Measurements from ENCODE around the gene MYL6.

Gene MYL6

DNA sequence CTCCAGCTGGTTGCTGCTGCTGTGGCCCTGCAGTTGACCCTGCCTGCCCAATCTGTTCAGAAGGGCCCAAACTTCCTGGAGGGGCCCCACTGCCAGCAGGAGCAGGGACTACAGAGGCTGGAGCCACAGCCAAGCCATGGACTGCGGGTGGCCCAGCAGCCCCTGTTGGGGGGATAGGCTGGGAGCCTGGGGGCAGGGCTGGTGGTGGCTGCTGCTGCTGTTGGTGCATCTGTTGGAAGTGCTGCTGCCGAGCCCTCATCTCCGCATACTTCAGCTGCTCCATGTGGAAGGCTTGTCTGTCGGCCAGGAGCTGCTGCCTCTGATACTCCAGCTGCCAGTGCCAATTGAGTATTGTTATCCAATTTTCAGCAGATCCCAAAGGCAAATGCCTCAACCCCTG lies 7.2 kb downstream of the MYL6 start:
- CTCF ChIA-PET: interaction anchor here (1.2 to 1.8 kb wide), 2 partner anchors 24 to 47 kb away, joined by 4 to 5 read pairs; partner anchors contain the start of genes SMARCC2 and ZC3H10
- Histone ChIP-seq H3K27ac (ENCODE audit: extremely low read depth, low read depth, low read length) (no peak overlapping the region), H3K4me1 (ENCODE audit: control insufficient read depth, insufficient read depth, low read length) (no peaks in the 10 kb centered on the region), H3K9me3 (ENCODE audit: control insufficient read depth, insufficient read depth, low read depth, low read length) (no peaks in the 10 kb centered on the region), H3K36me3 (ENCODE audit: control insufficient read depth in 2 of 2, insufficient read depth in 1 of 2, low read length in 2 of 2) (peaks cover 53 to 93% of the 10 kb centered on the region in 2 experiments), H3K4me3 (ENCODE audit: low read depth, low read length) (no peak overlapping the region)
- TF ChIP-seq ZNF837 (tag by site-specific recombination; IDR thresholded peaks at IDR 0.05) (no peak), GLIS1 (tag by site-specific recombination; IDR thresholded peaks at IDR 0.05) (peak; percentile 71), ZNF416 (tag by site-specific recombination; IDR thresholded peaks at IDR 0.05) (no peak), ZIC2 (tag by site-specific recombination; IDR thresholded peaks at IDR 0.05) (peak; percentile 86), ZNF600 (tag by site-specific recombination; IDR thresholded peaks at IDR 0.05) (no peak), HOXD13 (CRISPR knock-in tag; IDR thresholded peaks at IDR 0.05; ENCODE audit: borderline replicate concordance) (no peak), GLIS2 (tag by site-specific recombination; IDR thresholded peaks at IDR 0.05) (peak; percentile 87), ZNF394 (tag by site-specific recombination; IDR thresholded peaks at IDR 0.05; ENCODE audit: borderline replicate concordance) (peak; percentile 26; the same call in 1 of the 2 replicates), KLF9 (tag by site-specific recombination; IDR thresholded peaks at IDR 0.05; ENCODE audit: low read depth) (no peak)
- TF ChIP-seq, protein P1, sequence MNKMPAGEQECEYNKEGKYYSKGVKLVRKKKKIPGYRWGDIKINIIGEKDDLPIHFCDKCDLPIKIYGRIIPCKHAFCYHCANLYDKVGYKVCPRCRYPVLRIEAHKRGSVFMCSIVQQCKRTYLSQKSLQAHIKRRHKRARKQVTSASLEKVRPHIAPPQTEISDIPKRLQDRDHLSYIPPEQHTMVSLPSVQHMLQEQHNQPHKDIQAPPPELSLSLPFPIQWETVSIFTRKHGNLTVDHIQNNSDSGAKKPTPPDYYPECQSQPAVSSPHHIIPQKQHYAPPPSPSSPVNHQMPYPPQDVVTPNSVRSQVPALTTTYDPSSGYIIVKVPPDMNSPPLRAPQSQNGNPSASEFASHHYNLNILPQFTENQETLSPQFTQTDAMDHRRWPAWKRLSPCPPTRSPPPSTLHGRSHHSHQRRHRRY (tag by site-specific recombination; IDR thresholded peaks at IDR 0.05): no peak
- TF ChIP-seq, protein P2, sequence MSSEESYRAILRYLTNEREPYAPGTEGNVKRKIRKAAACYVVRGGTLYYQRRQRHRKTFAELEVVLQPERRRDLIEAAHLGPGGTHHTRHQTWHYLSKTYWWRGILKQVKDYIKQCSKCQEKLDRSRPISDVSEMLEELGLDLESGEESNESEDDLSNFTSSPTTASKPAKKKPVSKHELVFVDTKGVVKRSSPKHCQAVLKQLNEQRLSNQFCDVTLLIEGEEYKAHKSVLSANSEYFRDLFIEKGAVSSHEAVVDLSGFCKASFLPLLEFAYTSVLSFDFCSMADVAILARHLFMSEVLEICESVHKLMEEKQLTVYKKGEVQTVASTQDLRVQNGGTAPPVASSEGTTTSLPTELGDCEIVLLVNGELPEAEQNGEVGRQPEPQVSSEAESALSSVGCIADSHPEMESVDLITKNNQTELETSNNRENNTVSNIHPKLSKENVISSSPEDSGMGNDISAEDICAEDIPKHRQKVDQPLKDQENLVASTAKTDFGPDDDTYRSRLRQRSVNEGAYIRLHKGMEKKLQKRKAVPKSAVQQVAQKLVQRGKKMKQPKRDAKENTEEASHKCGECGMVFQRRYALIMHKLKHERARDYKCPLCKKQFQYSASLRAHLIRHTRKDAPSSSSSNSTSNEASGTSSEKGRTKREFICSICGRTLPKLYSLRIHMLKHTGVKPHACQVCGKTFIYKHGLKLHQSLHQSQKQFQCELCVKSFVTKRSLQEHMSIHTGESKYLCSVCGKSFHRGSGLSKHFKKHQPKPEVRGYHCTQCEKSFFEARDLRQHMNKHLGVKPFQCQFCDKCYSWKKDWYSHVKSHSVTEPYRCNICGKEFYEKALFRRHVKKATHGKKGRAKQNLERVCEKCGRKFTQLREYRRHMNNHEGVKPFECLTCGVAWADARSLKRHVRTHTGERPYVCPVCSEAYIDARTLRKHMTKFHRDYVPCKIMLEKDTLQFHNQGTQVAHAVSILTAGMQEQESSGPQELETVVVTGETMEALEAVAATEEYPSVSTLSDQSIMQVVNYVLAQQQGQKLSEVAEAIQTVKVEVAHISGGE (tag by site-specific recombination; conservative IDR thresholded peaks at IDR 0.05; ENCODE audit: low read depth): no peak
- TF ChIP-seq, protein P3, sequence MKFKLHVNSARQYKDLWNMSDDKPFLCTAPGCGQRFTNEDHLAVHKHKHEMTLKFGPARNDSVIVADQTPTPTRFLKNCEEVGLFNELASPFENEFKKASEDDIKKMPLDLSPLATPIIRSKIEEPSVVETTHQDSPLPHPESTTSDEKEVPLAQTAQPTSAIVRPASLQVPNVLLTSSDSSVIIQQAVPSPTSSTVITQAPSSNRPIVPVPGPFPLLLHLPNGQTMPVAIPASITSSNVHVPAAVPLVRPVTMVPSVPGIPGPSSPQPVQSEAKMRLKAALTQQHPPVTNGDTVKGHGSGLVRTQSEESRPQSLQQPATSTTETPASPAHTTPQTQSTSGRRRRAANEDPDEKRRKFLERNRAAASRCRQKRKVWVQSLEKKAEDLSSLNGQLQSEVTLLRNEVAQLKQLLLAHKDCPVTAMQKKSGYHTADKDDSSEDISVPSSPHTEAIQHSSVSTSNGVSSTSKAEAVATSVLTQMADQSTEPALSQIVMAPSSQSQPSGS (tag by site-specific recombination; IDR thresholded peaks at IDR 0.05; ENCODE audit: low read depth): no peak
- TF ChIP-seq, protein P4, sequence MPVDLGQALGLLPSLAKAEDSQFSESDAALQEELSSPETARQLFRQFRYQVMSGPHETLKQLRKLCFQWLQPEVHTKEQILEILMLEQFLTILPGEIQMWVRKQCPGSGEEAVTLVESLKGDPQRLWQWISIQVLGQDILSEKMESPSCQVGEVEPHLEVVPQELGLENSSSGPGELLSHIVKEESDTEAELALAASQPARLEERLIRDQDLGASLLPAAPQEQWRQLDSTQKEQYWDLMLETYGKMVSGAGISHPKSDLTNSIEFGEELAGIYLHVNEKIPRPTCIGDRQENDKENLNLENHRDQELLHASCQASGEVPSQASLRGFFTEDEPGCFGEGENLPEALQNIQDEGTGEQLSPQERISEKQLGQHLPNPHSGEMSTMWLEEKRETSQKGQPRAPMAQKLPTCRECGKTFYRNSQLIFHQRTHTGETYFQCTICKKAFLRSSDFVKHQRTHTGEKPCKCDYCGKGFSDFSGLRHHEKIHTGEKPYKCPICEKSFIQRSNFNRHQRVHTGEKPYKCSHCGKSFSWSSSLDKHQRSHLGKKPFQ (tag by site-specific recombination; IDR thresholded peaks at IDR 0.05): no peak
- POLR2A ChIA-PET: interaction anchor here (0.6 to 2.3 kb wide), 5 partner anchors 17 to 101 kb away, joined by 3 to 8 read pairs (median 5); partner anchors contain the start of genes ESYT1, SMARCC2 and ZC3H10

DNA sequence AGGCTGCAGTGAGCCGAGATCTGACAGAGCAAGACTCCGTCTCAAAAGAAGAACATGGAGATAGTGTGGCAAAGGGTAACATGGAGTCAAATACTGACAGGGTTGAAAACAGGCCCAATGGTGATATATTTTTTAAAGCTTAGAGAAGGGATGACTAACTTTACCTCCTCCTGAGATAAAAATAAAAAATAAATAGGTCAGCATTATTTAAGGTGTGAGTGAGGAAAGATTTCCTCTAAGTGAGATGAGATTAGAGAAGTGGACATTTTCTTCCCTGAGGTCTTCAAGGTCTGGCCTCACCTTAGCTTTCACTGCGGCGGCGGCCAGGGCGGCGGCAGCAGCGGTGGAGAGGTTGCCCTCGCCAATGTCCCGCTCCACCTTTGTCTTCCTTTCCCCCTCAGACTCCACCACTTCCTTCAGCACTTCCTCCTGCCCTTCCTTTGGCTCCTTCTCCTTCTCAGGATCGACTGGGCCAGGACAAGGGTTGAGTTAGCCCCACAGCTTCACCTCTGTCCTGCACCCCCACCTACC lies 11.1 kb downstream of the MYL6 start:
- ChIA-PET CTCF (no interaction called here), POLR2A (interaction anchor here (1.1 kb wide), 1 partner anchor 51 kb away, joined by 4 read pairs; the partner anchor contains the start of gene ZC3H10)
- no peak for TF ChIP-seq ZNF571 (tag by site-specific recombination; IDR thresholded peaks at IDR 0.05)
- 0 out of 2 replicates have a peak, but pooled peaks have one; percentile 11 for TF ChIP-seq PRDM1 (tag by site-specific recombination; IDR thresholded peaks at IDR 0.05)
- Histone ChIP-seq H3K4me1 (ENCODE audit: control insufficient read depth, insufficient read depth, low read length) (no peaks in the 10 kb centered on the region), H3K9me3 (ENCODE audit: control insufficient read depth, insufficient read depth, low read depth, low read length) (no peaks in the 10 kb centered on the region), H3K4me3 (ENCODE audit: low read depth, low read length) (no peak overlapping the region), H3K36me3 (ENCODE audit: control insufficient read depth in 2 of 2, insufficient read depth in 1 of 2, low read length in 2 of 2) (peaks cover 63 to 90% of the 10 kb centered on the region in 2 experiments), H3K27ac (ENCODE audit: extremely low read depth, low read depth, low read length) (no peak overlapping the region)
